Dendritic cell treated with granulocyte-macrophage colony-stimulating factor and Interleukin-4, amounts not matched to agents 40 ng/mL and 50 ng/mL, for 4 days (primary cell): ENCODE results near the gene LYRM4.
"Not testable (repeated sequence)": the region's sequence is repeated elsewhere in the genome, so short reads cannot be mapped to it uniquely, and the experiment has no call there.

Source experiments
- H3K27ac Mint-ChIP-seq: one replicate; pipeline ENCODE4 v1.8.0; 2022; ENCODE audit warnings: mild to moderate bottlenecking, mixed read lengths
- H3K27me3 Mint-ChIP-seq: one replicate; pipeline ENCODE4 v1.8.0; 2022; ENCODE audit warnings: mild to moderate bottlenecking, mixed read lengths
- H3K36me3 Mint-ChIP-seq: one replicate; pipeline ENCODE4 v1.8.0; 2022; ENCODE audit warnings: low read depth, mixed read lengths
- H3K4me1 Mint-ChIP-seq: one replicate; pipeline ENCODE4 v1.8.0; 2022; ENCODE audit warnings: low read depth, mixed read lengths
- H3K4me3 Mint-ChIP-seq: one replicate; pipeline ENCODE4 v1.8.0; 2022; ENCODE audit warnings: mild to moderate bottlenecking, moderate library complexity, mixed read lengths
- H3K9me3 Mint-ChIP-seq: one replicate; pipeline ENCODE4 v1.8.0; 2022; ENCODE audit warnings: mixed read lengths
- intact Hi-C: fragments of 100-400 bp; cut with micrococcal nuclease; formaldehyde crosslinking; loops from one replicate; pipeline ENCODE4 v1.15.0; 2022

LYRM4 gene

DNA sequence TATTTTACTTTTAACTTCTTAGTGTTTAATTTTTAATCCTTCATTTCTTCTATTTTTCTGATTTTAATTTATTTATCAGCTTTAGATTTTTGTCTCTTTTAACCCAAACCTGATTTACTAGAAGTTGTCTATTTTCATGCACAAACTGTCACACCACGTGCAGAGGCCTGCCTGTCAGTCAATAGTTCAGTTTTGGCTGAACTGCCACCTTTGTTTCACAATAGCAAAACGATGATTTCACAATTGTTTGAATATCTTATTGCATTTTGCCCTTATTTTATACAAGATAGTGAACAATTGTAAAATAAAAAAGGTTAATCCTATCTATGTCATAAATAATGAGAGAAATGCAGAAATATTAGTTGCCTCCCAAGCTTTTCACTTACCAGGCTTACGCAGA, 199.6 kb downstream of the LYRM4 start:
- Mint-ChIP-seq H3K27me3 (no peaks in the 10 kb centered on the region), H3K36me3 (no peaks in the 10 kb centered on the region), H3K4me3 (no peak overlapping the region), H3K27ac (no peak overlapping the region), H3K9me3 (no peaks in the 10 kb centered on the region), H3K4me1 (no peaks in the 10 kb centered on the region)
- intact Hi-C loops = no loop called here

DNA sequence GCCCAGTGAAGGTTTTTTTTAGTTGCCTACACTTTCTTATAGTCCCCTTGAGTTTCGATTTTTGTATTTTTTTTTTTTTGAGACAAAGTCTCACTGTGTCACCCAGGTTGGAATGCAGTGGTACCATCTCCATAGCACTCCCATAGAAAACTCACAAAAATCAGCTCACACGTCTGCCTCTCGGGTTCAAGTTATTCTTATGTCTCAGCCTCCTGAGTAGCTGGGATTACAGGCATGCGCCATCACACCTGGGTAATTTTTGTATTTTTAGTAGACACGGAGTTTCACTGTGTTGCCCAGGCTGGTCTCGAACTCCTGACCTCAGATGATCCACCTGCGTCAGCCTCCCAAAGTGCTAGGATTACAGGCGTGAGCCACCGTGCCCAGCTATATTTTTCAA, 200.3 kb downstream of the LYRM4 start:
- H3K9me3 Mint-ChIP-seq, H3K4me3 Mint-ChIP-seq, H3K27me3 Mint-ChIP-seq, intact Hi-C loops, H3K4me1 Mint-ChIP-seq, H3K36me3 Mint-ChIP-seq, H3K27ac Mint-ChIP-seq: not testable (repeated sequence)

DNA sequence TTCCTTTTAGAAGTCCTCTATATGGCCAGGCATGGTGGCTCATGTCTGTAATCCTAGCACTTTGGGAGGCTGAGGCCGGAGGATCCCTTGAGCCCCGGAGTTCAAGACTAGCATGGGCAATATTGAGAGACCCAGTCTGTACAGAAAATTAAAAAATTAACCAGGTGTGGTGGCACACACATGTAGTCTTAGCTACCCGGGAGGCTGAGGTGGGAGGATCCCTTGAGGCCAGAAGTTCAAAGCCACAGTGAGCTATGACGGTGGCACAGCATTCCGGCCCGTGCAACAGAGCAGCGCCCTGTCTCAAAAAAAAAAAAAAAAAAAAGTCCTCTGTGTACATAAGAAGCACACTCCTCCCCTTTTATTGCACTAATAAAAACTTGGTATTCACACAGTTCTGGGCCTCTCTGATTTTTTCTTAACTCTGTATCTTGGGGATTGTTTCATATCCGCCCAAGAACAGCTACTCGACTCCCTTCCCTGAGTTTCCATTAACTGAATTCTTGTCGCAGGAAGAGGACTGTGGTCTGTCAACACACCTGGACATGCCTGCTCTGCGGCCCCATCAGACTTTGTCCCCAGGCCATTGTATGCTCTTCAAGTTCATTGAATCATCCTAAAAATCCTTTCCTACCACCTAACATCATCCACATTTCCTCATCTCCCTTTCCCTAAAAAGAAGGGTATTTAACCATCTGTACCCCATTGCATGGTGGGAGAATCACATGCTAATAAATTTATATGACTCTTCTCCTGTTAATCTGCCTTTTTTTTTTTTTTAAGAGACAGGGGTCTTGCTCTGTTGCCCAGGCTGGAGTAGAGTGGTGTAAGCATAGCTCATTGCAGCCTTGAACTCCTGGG, 201.5 kb downstream of the LYRM4 start:
- intact Hi-C loops = loop anchor here (10.0 kb wide), 1 partner anchor 316 kb away; no protein-coding TSS in a partner anchor
- Mint-ChIP-seq H3K4me1 (no peaks in the 10 kb centered on the region), H3K27me3 (no peaks in the 10 kb centered on the region), H3K27ac (no peak overlapping the region), H3K36me3 (no peaks in the 10 kb centered on the region), H3K9me3 (no peaks in the 10 kb centered on the region), H3K4me3 (no peak overlapping the region)
